ENCODE data around the gene KCMF1.

KCMF1 gene

DNA sequence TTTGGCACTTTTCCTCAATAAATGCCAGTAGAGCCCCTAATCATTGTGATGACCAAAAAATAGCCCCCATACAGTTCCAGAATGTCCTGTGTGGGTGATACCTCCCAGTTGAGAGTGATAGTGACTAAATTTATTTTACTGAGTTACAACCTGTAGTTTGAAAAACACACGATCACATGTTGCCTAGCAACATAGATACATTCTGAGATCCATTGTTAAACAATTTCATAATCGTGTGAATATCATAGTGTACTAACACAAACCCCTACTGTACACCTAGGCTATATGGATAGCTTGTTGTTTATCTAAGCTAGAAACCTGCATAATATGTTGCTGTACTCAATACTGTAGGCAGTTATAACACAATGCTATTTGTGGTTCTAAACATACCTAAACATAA lies 30.6 kb downstream of the KCMF1 start:
- Histone ChIP-seq H3K9me3 (ENCODE audit: control extremely low read depth in 1 of 5, control insufficient read depth in 4 of 5, insufficient read depth in 2 of 5, low read depth in 1 of 5, low read length in 4 of 5) (no peaks in the 10 kb centered on the region), H3K4me3 (ENCODE audit: control insufficient read depth in 1 of 7, extremely low read depth in 1 of 7, insufficient read depth in 4 of 7, low read depth in 2 of 7, low read length in 6 of 7) (no peak overlapping the region), H3K27me3 (replicated peaks in 2 of 5; ENCODE audit: control insufficient read depth in 4 of 5, insufficient read depth in 5 of 5, low read length in 4 of 5) (no peaks in the 10 kb centered on the region), H3K27ac (ENCODE audit: insufficient read depth in 1 of 2, low read depth in 1 of 2, low read length in 2 of 2, poor library complexity in 1 of 2, severe bottlenecking in 2 of 2) (no peak overlapping the region), H3K4me1 (ENCODE audit: control extremely low read depth in 1 of 4, control insufficient read depth in 4 of 4, insufficient read depth in 4 of 4, low read length in 3 of 4) (peaks cover 2 to 9% (median 5%) of the 10 kb centered on the region in 4 experiments), H3K36me3 (ENCODE audit: control insufficient read depth in 4 of 4, insufficient read depth in 4 of 4, low read length in 3 of 4) (peaks cover 0 to 4% (median 0%) of the 10 kb centered on the region in 4 experiments)
- WGBS (ENCODE audit: insufficient coverage), result no CpG with 5 or more reads among the region's 2 CpGs
- ChIA-PET CTCF (interaction anchor here (1.3 to 3.7 kb wide), 4 partner anchors 12 to 22 kb away, joined by 3 to 18 read pairs (median 8); no protein-coding TSS in a partner anchor), POLR2A (interaction anchor here (0.8 kb wide), 1 partner anchor 11 kb away, joined by 3 read pairs; no protein-coding TSS in a partner anchor)
- peak in 1 of 3 donors; percentile 45 for DNase-seq

DNA sequence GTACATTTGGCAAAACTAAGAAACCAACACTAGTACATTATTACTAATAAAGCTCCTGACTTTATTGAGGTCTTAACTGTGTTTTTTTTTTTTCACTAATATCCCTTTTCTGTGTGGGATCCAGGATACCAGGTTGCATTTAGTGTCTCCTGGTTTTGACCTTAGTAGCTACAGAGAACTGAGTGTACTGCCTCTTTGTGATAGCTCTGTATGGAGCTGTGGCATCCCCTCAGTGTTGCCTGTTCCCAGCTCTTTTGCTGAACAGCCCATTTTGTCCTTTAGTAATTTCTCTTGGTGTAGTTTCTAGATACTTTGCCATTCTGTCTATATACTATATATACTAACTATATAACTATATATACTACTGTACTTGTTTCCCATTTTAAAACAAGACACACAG lies 31.6 kb downstream of the KCMF1 start:
- no peak overlapping the region for H3K4me3 ChIP-seq (ENCODE audit: control insufficient read depth in 1 of 7, extremely low read depth in 1 of 7, insufficient read depth in 4 of 7, low read depth in 2 of 7, low read length in 6 of 7)
- POLR2A ChIA-PET, result no interaction called here

GRCh38 chr2:85008252-85008651 lies 37.3 kb downstream of the KCMF1 start:
- Histone ChIP-seq H3K4me1 (ENCODE audit: control extremely low read depth in 1 of 4, control insufficient read depth in 4 of 4, insufficient read depth in 4 of 4, low read length in 3 of 4) (peaks cover 8 to 35% (median 23%) of the 10 kb centered on the region in 4 experiments), H3K27ac (ENCODE audit: insufficient read depth in 1 of 2, low read depth in 1 of 2, low read length in 2 of 2, poor library complexity in 1 of 2, severe bottlenecking in 2 of 2) (no peak overlapping the region), H3K9me3 (ENCODE audit: control extremely low read depth in 1 of 5, control insufficient read depth in 4 of 5, insufficient read depth in 2 of 5, low read depth in 1 of 5, low read length in 4 of 5) (peaks cover 0 to 3% (median 0%) of the 10 kb centered on the region in 5 experiments), H3K27me3 (replicated peaks in 2 of 5; ENCODE audit: control insufficient read depth in 4 of 5, insufficient read depth in 5 of 5, low read length in 4 of 5) (no peaks in the 10 kb centered on the region), H3K36me3 (ENCODE audit: control insufficient read depth in 4 of 4, insufficient read depth in 4 of 4, low read length in 3 of 4) (peaks cover 0 to 14% (median 5%) of the 10 kb centered on the region in 4 experiments), H3K4me3 (ENCODE audit: control insufficient read depth in 1 of 7, extremely low read depth in 1 of 7, insufficient read depth in 4 of 7, low read depth in 2 of 7, low read length in 6 of 7) (peak overlapping the region in 1 of 7 experiments; percentile 23)
- no peak for DNase-seq
- CTCF ChIA-PET, result interaction anchor here (1.3 kb wide), 1 partner anchor 82 kb away, joined by 3 read pairs; no protein-coding TSS in a partner anchor
- WGBS (ENCODE audit: insufficient coverage), result 100% methylated on average over 2 of the region's 2 CpGs
- POLR2A ChIA-PET, result no interaction called here

More for the DNA sequence above, 31.6 kb downstream of the KCMF1 start:
- peaks cover 0 to 3% (median 0%) of the 10 kb centered on the region in 5 experiments for H3K9me3 ChIP-seq (ENCODE audit: control extremely low read depth in 1 of 5, control insufficient read depth in 4 of 5, insufficient read depth in 2 of 5, low read depth in 1 of 5, low read length in 4 of 5)
- DNase-seq, result no peak
- H3K4me1 ChIP-seq (ENCODE audit: control extremely low read depth in 1 of 4, control insufficient read depth in 4 of 4, insufficient read depth in 4 of 4, low read length in 3 of 4), result peaks cover 2 to 9% (median 5%) of the 10 kb centered on the region in 4 experiments
- H3K27me3 ChIP-seq (replicated peaks in 2 of 5; ENCODE audit: control insufficient read depth in 4 of 5, insufficient read depth in 5 of 5, low read length in 4 of 5), result no peaks in the 10 kb centered on the region
- CTCF ChIA-PET, result interaction anchor here (0.8 to 3.7 kb wide), 12 partner anchors 9 to 77 kb away, joined by 3 to 18 read pairs (median 4); no protein-coding TSS in a partner anchor
- no peak overlapping the region for H3K27ac ChIP-seq (ENCODE audit: insufficient read depth in 1 of 2, low read depth in 1 of 2, low read length in 2 of 2, poor library complexity in 1 of 2, severe bottlenecking in 2 of 2)
- peaks cover 0 to 10% (median 3%) of the 10 kb centered on the region in 4 experiments for H3K36me3 ChIP-seq (ENCODE audit: control insufficient read depth in 4 of 4, insufficient read depth in 4 of 4, low read length in 3 of 4)

DNA sequence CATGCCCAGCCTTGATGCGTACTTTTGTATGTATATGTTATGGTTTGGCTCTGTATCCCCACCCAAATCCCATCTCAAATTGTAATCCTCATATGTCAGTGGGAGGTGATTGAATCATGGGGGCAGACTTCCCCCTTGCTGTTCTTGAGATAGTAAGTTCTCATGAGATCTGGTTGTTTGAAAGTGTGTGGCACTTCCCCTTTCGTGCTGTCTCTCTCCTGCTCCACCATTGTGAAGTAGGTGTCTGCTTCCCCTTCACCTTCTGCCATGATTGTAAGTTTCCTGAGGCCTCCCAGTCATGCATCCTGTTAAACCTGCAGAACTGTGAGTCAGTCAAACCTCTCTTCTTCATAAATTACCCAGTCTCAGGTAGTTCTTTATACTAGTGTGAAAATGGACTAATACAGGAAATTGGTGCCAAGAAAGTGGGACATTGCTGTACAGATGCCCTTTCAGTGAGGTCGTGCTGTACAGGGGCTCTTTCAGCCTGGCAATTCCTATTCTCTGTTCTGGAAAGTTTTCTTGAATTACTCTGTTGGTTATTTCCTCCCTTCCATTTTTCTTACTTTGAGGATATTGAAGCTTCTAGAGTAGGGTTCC lies 38.2 kb downstream of the KCMF1 start:
- no peaks in the 10 kb centered on the region for H3K27me3 ChIP-seq (replicated peaks in 2 of 5; ENCODE audit: control insufficient read depth in 4 of 5, insufficient read depth in 5 of 5, low read length in 4 of 5)
- peak overlapping the region in 1 of 7 experiments; percentile 23 for H3K4me3 ChIP-seq (ENCODE audit: control insufficient read depth in 1 of 7, extremely low read depth in 1 of 7, insufficient read depth in 4 of 7, low read depth in 2 of 7, low read length in 6 of 7)
- H3K4me1 ChIP-seq (ENCODE audit: control extremely low read depth in 1 of 4, control insufficient read depth in 4 of 4, insufficient read depth in 4 of 4, low read length in 3 of 4), result peaks cover 8 to 35% (median 24%) of the 10 kb centered on the region in 4 experiments
- no peak overlapping the region for H3K27ac ChIP-seq (ENCODE audit: insufficient read depth in 1 of 2, low read depth in 1 of 2, low read length in 2 of 2, poor library complexity in 1 of 2, severe bottlenecking in 2 of 2)
- peak in 2 of 3 donors; percentile 72 to 82 for DNase-seq
- peaks cover 0 to 3% (median 0%) of the 10 kb centered on the region in 5 experiments for H3K9me3 ChIP-seq (ENCODE audit: control extremely low read depth in 1 of 5, control insufficient read depth in 4 of 5, insufficient read depth in 2 of 5, low read depth in 1 of 5, low read length in 4 of 5)
- CTCF ChIA-PET, result interaction anchor here (0.6 to 1.7 kb wide), 2 partner anchors 83 to 84 kb away, joined by 3 to 4 read pairs; no protein-coding TSS in a partner anchor
- H3K36me3 ChIP-seq (ENCODE audit: control insufficient read depth in 4 of 4, insufficient read depth in 4 of 4, low read length in 3 of 4), result peaks cover 0 to 10% (median 5%) of the 10 kb centered on the region in 4 experiments
- POLR2A ChIA-PET, result no interaction called here
- WGBS (ENCODE audit: insufficient coverage), result 73% methylated on average over 2 of the region's 3 CpGs

GRCh38 chr2:85010404-85010803 lies 39.4 kb downstream of the KCMF1 start:
- ChIA-PET CTCF (interaction anchor here (1.7 kb wide), 1 partner anchor 85 kb away, joined by 4 read pairs; no protein-coding TSS in a partner anchor), POLR2A (interaction anchor here (1.1 kb wide), 1 partner anchor 86 kb away, joined by 3 read pairs; no protein-coding TSS in a partner anchor)
- Histone ChIP-seq H3K36me3 (ENCODE audit: control insufficient read depth in 4 of 4, insufficient read depth in 4 of 4, low read length in 3 of 4) (peaks cover 0 to 10% (median 5%) of the 10 kb centered on the region in 4 experiments), H3K9me3 (ENCODE audit: control extremely low read depth in 1 of 5, control insufficient read depth in 4 of 5, insufficient read depth in 2 of 5, low read depth in 1 of 5, low read length in 4 of 5) (peaks cover 0 to 3% (median 0%) of the 10 kb centered on the region in 5 experiments), H3K27me3 (replicated peaks in 2 of 5; ENCODE audit: control insufficient read depth in 4 of 5, insufficient read depth in 5 of 5, low read length in 4 of 5) (no peaks in the 10 kb centered on the region), H3K4me3 (ENCODE audit: control insufficient read depth in 1 of 7, extremely low read depth in 1 of 7, insufficient read depth in 4 of 7, low read depth in 2 of 7, low read length in 6 of 7) (no peak overlapping the region), H3K4me1 (ENCODE audit: control extremely low read depth in 1 of 4, control insufficient read depth in 4 of 4, insufficient read depth in 4 of 4, low read length in 3 of 4) (peaks cover 8 to 46% (median 33%) of the 10 kb centered on the region in 4 experiments), H3K27ac (ENCODE audit: insufficient read depth in 1 of 2, low read depth in 1 of 2, low read length in 2 of 2, poor library complexity in 1 of 2, severe bottlenecking in 2 of 2) (no peak overlapping the region)
- DNase-seq, result no peak
- WGBS (ENCODE audit: insufficient coverage), result 90% methylated on average over 1 of the region's 1 CpG

DNA sequence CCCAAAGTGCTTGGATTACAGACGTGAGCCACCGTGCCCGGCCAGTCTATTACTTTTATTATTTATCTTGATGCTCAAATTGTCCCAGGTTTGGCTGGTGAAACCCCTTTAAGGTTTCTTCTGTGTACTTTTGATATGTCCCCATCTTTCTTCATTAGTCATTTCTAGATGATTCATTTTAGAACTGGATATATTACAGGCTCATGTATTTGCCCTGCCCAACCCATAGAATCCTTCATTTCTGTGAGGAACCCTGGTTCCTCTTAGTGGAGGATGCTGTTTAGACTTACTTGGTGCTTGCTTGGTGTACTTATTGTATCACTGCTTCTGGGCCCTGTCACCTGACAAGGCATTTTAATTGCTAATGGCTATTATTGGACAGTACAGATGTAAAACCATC lies 40.1 kb downstream of the KCMF1 start:
- Histone ChIP-seq H3K9me3 (ENCODE audit: control extremely low read depth in 1 of 5, control insufficient read depth in 4 of 5, insufficient read depth in 2 of 5, low read depth in 1 of 5, low read length in 4 of 5) (peaks cover 0 to 3% (median 0%) of the 10 kb centered on the region in 5 experiments), H3K4me3 (ENCODE audit: control insufficient read depth in 1 of 7, extremely low read depth in 1 of 7, insufficient read depth in 4 of 7, low read depth in 2 of 7, low read length in 6 of 7) (no peak overlapping the region), H3K36me3 (ENCODE audit: control insufficient read depth in 4 of 4, insufficient read depth in 4 of 4, low read length in 3 of 4) (peaks cover 0 to 10% (median 5%) of the 10 kb centered on the region in 4 experiments), H3K4me1 (ENCODE audit: control extremely low read depth in 1 of 4, control insufficient read depth in 4 of 4, insufficient read depth in 4 of 4, low read length in 3 of 4) (peaks cover 11 to 46% (median 35%) of the 10 kb centered on the region in 4 experiments), H3K27me3 (replicated peaks in 2 of 5; ENCODE audit: control insufficient read depth in 4 of 5, insufficient read depth in 5 of 5, low read length in 4 of 5) (no peaks in the 10 kb centered on the region), H3K27ac (ENCODE audit: insufficient read depth in 1 of 2, low read depth in 1 of 2, low read length in 2 of 2, poor library complexity in 1 of 2, severe bottlenecking in 2 of 2) (no peak overlapping the region)
- WGBS (ENCODE audit: insufficient coverage), result 100% methylated on average over 2 of the region's 3 CpGs
- ChIA-PET CTCF (interaction anchor here (2.0 kb wide), 1 partner anchor 85 kb away, joined by 14 read pairs; no protein-coding TSS in a partner anchor), POLR2A (interaction anchor here (1.1 kb wide), 1 partner anchor 87 kb away, joined by 3 read pairs; no protein-coding TSS in a partner anchor)
- no peak for DNase-seq
